ENCODE data around the gene ZNF841. TPM values are rescaled to one million over a fixed set of nuclear protein-coding genes. Genes with fewer than 3 reads are reported as not detected.
A peak's percentile ranks its signal among the peaks of the same experiment; 100 is the strongest.

The ZNF841 gene
- total and polyA plus RNA-seq, 9 of the 15 experiments (the other 6 are each of a cell fraction or from before 2014, with no cell fraction given): 3.1 to 17.1 (median 11.0) TPM

- CTCF ChIA-PET (ENCODE audit: low intra/inter-chr PET ratio): interaction anchor here (0.8 kb wide), 2 partner anchors 97 to 99 kb away, joined by 3 to 6 read pairs; no protein-coding TSS in a partner anchor
- FAIRE-seq: no peak
- 0% methylated on average over 6 of the region's 7 CpGs for WGBS (ENCODE audit: insufficient coverage, low coverage, missing lambda C conversion rate)
- Histone ChIP-seq H4K20me1 (replicated peaks; ENCODE audit: control insufficient read depth, insufficient read depth, low read length) (no peaks in the 10 kb centered on the region), H3K27me3 (ENCODE audit: control insufficient read depth in 2 of 2, insufficient read depth in 2 of 2, low read length in 2 of 2) (no peaks in the 10 kb centered on the region), H3K9me1 (ENCODE audit: control insufficient read depth, insufficient read depth, low read length) (no peaks in the 10 kb centered on the region), H3K4me2 (ENCODE audit: insufficient read depth, low read length) (peak overlapping the region; percentile 99), H3K36me3 (ENCODE audit: control insufficient read depth, insufficient read depth, low read length) (0 out of 3 replicates have a peak, but pooled peaks cover 7% of the 10 kb centered on the region), H2AFZ (ENCODE audit: low read depth, low read length) (peak overlapping the region; percentile 88), H3K4me3 (peak overlapping the region; percentile 76), H3K27ac (ENCODE audit: extremely low read depth, low read depth, low read length) (peak overlapping the region; percentile 93), H3K9ac (ENCODE audit: insufficient read depth in 1 of 2, low read depth in 2 of 2, low read length in 2 of 2) (peak overlapping the region; percentile 98), H3K4me1 (replicated peaks in 1 of 2; ENCODE audit: control insufficient read depth in 2 of 2, insufficient read depth in 2 of 2, low read length in 2 of 2) (peaks cover 12% of the 10 kb centered on the region in 2 experiments; a peak in 4 of 5 replicates), H3K9me3 (replicated peaks; ENCODE audit: control insufficient read depth, insufficient read depth, low read depth, low read length) (peaks cover 19% of the 10 kb centered on the region), H3K79me2 (ENCODE audit: control insufficient read depth, insufficient read depth, low read length) (peaks cover 48% of the 10 kb centered on the region)
- intact Hi-C loops (cut with micrococcal nuclease) (loop anchor here (1.0 kb wide), 1 partner anchor 99 kb away; no protein-coding TSS in a partner anchor), in situ Hi-C loops (cut with MboI) (no loop called here)
- no peak for ATAC-seq
- peak in 1 of 4 experiments; percentile 7 for DNase-seq (ENCODE audit: extremely low read depth in 1 of 4, low spot score in 3 of 4)
- POLR2A ChIA-PET: no interaction called here
- BruUV-seq (replicated peaks): no TSS peak
- TF ChIP-seq ZBTB17 (CRISPR knock-in tag; IDR thresholded peaks at IDR 0.05) (no peak), MLX (CRISPR knock-in tag; conservative IDR thresholded peaks at IDR 0.05) (no peak), FOXK1 (CRISPR knock-in tag; IDR thresholded peaks at IDR 0.05; ENCODE audit: borderline replicate concordance) (0 out of 2 replicates have a peak, but pooled peaks have one; percentile 56), RNF219 (CRISPR knock-in tag; IDR thresholded peaks at IDR 0.05) (no peak), HBP1 (CRISPR knock-in tag; IDR thresholded peaks at IDR 0.05) (0 out of 2 replicates have a peak, but pooled peaks have one; percentile 0), DIDO1 (tag; IDR thresholded peaks at IDR 0.05; ENCODE audit: low read depth) (0 out of 2 replicates have a peak, but pooled peaks have one; percentile 19), MIER1 (IDR thresholded peaks at IDR 0.05; ENCODE audit: low read depth) (peak; percentile 12; the same call in 1 of the 2 replicates), MNT (conservative IDR thresholded peaks at IDR 0.05) (peak; percentile 61 to 78; a peak in 3 of 4 replicates), GABPA (tag; conservative IDR thresholded peaks at IDR 0.05; ENCODE audit: low read depth) (no peak), RBM39 (optimal IDR thresholded peaks at IDR 0.05; ENCODE audit: low read depth, low read length) (peak; percentile 5), NCOA2 (IDR thresholded peaks at IDR 0.05; ENCODE audit: partially characterized antibody in 2 of 2) (no peak), HDAC1 (IDR thresholded peaks at IDR 0.05) (peak in 1 of 2 experiments; percentile 59; a peak in 1 of 4 replicates)
Observed at GRCh38 chr19:52138983-52139251, 43.4 kb upstream of the ZNF841 start.
